Measurements from ENCODE around the gene SKAP2. TPM values are rescaled to one million over a fixed set of nuclear protein-coding genes. Genes with fewer than 3 reads are reported as not detected.
A peak's percentile ranks its signal among the peaks of the same experiment; 100 is the strongest.
"Not testable (repeated sequence)": the region's sequence is repeated elsewhere in the genome, so short reads cannot be mapped to it uniquely, and the experiment has no call there.

SKAP2 gene
- total RNA-seq, 1 donor from 2014 or later = 28.8 TPM

DNA sequence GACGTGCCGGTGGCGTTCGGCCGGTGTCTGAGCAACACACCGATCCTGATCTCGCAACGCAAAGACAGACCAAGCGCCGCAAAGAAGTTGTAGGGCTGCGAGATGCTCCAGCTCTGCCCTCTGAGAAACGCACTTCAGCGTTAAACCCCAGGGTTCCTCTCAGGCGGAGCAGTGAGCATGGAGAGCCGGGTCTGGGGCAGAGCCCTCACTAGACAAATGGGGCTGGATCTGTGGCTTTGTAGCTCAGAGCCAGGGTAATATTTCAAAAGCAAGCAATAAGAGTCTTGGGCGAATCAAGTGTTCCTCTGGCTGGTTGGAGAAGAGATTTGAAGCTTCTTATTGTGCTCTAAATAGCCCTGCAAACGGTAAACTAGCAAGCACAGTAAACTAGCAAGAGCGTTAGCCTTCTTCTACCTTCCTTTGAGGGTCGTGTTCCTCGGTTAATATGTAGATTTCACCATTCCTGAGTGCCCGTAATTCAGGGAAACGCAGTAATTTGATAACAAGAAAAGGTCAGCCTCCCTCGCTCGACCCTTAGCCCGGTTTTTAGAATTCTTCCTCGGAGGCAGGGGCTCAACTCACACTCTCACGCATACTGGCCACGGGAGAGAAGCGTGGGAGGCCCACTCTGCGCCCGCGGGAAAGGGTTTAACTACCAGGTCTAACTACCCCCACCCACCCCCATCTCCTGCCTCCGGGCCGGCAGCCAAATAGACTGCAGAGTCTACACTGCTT lies 6.7 kb downstream of the SKAP2 start:
- no peak for DNase-seq (ENCODE audit: extremely low read depth, low read depth, low spot score)

DNA sequence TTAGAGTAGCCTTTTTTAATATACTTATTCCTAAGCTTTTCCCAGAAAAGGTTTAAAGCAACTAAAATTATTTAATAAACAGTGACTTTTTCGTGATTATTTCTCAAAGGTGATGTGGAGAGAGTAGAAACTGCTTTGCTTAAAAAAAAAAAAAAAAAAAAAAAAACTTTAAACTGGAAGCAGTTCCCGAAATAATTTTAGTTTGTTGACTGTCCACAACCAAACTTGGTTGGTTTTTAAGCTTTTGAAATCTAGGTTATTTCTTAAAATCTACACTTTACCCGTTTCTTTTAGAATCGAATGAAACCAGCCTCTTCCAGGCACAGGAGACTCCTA lies 7.3 kb downstream of the SKAP2 start:
- no peak for DNase-seq (ENCODE audit: extremely low read depth, low read depth, low spot score)

DNA sequence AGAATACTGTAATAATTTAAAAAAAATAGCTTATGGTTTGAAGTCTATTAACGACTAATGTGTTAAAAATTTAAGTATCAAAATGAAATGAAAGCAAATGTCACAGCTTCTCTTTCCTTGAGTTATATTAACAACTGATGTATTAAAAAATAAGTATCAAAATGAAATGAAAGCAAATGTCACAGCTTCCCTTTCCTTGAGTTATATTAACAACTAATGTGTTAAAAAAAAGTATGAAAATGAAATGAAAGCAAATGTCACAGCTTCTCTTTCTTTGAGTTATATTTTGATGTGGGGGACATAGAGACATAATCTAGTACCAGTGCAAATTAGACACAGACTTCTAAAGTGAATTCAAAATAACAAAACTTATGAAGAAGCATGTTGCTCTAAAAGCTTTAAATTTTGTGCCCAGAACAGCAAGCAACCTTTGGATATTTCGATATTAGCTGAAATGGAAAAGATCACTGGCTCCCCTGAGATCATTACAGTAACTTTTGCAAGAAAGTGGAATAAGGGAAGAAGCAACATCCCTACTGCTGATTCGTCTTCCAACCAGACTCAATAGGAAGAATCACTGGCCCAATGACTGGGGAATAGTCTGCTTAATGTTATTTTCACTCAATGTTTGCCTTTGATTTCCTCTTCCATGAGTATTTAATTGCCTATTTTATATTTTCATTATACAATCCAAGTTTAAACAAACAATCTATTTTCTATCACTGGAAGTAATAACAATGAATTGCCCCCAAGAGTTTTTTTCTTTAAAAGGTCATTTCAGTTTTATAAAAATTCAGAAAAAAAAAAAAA lies 8.0 kb downstream of the SKAP2 start:
- no peak for DNase-seq (ENCODE audit: extremely low read depth, low read depth, low spot score)

DNA sequence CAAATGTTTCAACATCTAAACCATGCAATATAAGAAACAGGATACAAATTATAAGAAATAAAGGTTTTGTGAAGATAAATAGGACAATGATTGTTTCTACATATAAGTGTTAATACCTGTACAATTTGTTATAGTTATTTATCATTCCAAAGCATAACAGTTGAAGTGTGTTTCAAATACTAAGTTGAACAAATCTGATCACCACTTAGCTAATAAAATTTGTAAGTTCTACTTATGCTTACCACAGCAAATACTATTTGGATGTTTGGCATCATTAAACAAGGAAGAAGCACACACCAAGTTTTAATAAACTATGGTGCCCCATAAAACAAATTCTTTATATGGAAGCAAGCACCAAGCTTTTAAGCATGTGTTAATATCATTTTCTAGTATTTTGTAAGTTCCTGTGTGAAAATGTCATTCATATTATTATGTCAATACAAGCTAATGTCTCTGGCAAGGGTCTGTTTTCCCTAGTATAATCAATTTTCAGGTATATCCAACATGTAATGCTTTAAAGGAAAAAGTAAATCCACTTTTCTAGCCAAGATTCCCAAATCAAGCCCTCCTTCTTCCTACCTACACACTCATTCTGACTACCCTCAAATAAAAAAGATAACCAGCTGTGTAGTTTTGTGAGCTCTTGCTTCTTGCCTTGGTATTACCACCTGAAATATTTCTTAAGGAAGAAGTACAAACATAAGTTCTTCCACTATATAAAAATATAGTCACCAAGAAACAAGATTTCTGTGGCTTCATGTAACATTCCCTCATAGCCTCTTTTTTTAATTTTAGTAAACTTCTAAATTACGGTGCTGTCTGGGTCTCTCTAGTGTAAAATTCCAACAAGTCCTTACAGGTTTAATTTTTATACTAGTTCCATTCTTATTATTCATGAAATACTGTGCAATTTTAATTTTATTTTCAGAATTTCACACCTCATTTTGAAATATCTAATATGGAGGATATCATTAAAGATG lies 9.2 kb downstream of the SKAP2 start:
- no peak for DNase-seq (ENCODE audit: extremely low read depth, low read depth, low spot score)

DNA sequence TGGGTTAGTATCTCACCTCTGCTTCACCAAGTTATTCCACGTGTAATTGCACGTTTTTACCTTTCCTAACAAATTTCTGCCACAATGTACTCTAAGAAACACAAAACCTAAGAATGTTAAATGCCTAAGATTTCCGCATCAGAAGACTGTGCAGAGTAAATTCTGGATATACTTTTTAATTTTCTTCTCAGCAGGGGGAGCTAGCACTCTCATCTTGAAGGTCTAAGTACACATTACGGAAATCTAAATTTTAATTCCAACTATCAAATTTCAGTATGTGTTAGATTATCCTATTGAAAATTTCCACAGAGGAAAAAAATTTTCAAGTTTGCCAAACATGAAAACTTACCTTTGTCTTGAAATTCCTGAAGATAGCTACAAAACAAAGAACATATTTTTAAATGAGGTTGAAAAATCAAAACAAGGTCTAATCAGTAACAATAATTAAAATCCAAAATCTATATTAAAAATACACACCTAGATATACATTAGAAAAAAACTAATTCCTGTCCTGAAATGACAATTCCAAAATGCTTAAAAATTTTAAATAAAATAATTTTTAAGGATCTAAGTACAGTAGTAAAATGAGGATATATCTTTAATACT lies 10.5 kb downstream of the SKAP2 start:
- DNase-seq (ENCODE audit: extremely low read depth, low read depth, low spot score) = peak; percentile 48

DNA sequence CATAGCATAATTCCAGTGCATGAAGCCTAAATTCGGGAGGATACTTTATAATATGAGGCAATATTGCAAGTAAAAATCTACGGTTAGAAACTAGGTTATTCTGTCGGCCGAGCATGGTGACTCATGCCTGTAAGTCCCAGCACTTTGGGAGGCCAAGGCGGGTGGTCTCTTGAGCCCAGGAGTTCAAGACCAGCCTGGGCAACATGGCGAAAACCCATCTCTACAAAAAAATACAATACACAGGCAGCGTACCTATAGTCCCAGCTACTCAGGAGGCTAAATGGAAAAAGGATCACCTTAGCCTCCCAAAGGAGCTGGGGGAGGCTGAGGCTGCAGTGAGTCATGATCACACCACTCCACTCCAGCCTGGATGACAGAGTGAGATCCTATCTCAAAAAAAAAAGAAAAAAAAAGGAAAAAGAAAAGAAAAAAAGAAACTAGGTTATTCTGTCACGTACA lies 14.2 kb downstream of the SKAP2 start:
- DNase-seq (ENCODE audit: extremely low read depth, low read depth, low spot score) = no peak

DNA sequence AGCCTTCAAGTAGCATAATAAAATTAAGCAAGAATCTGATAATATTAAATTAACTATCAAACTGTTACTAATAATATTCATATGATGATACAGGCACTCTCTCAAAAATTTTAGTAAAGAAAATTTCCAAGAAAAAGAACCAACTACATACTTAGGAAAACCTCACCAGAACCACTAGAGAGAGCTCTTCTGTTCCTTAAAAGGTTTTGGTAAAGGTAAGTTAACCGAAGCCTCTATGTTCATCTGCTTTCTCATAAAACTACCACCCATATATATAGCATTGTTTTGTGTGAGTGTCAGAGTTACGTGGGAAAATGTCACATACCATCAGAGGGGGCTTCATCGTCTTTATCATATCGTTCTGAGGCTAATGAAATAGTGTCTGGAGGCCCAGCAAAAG lies 20.7 kb downstream of the SKAP2 start:
- DNase-seq (ENCODE audit: extremely low read depth, low read depth, low spot score) = no peak

DNA sequence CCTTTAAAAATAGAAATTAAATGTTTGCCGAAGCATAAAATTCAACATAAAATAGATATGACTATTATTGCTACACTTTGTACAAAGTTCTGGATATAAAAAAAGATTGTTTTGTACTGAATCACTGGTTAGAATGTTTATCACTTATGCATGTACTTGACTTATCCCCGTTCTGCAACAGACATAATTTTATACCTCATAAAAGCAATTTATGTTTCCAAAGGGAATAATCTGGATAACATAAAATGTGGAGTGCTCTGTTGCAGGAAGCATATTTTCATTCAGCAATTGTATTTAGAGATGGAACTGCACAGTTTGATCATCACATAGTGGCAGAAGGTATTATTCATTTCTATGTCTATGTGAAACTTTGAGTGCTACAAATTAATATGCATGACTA lies 21.5 kb downstream of the SKAP2 start:
- DNase-seq (ENCODE audit: extremely low read depth, low read depth, low spot score) = no peak

DNA sequence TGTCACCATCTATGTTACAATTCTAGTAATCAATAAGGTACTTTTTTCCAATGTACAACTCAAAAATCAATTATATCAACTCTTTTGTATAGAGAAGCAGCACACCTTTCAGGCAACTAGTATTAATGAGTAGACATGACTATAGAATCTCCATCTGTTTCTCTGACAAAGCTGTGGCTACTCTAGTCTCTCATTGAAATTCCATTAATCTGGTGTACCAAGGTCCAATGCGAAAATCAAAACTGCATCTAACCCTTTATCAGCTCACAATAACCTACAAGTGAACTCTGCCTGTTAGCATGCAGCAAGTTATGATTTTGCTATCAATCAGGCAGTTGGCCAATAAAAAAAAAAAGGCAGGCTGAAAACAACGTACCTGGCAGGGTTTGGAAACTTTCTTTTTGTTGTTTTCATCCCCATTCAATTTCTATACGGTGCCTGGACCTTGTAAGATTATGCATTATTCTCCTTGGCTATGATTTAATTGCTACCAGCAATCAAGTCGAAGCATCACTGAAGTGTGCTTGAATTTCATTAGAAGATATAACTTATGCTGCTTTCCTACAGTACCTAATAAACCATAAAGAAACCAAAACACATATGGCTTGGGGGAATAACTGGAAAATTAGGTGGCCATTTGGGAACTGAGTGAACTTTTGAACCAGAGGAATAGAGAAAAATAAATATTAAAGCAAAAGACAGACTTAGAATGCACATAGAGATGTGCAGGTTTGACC lies 23.2 kb downstream of the SKAP2 start:
- no peak for DNase-seq (ENCODE audit: extremely low read depth, low read depth, low spot score)

DNA sequence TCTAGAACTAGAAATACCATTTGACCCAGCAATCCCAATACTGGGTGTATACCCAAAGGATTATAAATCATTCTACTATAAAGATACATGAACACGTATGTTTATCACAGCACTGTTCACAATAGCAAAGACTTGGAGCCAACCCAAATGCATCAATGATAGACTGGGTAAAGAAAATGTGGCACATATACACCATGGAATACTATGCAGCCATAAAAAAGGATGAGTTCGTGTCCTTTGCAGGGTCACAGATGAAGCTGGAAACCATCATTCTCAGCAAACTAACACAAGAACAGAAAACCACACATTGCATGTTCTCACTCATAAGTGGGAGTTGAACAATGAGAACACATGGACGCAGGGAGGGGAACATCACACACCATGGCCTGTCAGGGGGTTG lies 27.6 kb downstream of the SKAP2 start:
- DNase-seq (ENCODE audit: extremely low read depth, low read depth, low spot score) = not testable (repeated sequence)

DNA sequence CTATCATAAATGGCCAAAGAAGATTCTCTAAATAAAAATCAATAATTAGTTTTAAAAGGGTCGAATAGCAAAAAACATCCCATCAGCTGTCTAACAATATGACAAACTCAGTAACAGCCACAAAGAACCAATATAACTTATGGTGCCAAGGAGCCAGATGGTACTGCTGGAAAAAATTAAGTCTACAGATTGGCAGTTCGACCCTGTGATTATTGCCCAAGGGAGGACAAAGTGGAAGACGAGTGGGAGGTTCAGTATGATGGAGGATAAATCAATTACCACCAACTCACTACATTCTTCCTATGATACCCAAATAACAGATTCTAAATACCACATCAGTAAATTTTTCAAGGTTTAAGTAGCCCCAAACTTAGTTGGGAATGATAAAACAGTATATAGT lies 49.0 kb downstream of the SKAP2 start:
- no peak for DNase-seq (ENCODE audit: extremely low read depth, low read depth, low spot score)

DNA sequence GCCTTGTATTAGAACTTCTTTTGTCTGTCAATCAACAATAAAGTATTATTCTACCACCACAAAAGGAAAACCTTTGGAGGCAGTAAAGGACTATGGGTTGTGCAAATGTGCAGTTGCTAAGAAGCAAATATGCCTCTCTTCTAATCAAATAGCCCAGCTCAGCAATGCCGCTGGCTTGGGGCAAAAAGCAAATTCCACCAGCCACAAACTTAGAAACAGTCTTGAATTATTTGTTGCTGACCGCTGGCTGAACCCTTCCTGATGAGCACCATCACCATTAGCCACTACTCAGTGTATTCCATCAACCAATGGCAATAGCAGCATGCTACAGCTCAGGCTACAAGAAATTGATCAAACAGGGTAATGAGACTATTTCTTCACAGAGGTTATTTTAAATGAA lies 51.0 kb downstream of the SKAP2 start:
- no peak for DNase-seq (ENCODE audit: extremely low read depth, low read depth, low spot score)

DNA sequence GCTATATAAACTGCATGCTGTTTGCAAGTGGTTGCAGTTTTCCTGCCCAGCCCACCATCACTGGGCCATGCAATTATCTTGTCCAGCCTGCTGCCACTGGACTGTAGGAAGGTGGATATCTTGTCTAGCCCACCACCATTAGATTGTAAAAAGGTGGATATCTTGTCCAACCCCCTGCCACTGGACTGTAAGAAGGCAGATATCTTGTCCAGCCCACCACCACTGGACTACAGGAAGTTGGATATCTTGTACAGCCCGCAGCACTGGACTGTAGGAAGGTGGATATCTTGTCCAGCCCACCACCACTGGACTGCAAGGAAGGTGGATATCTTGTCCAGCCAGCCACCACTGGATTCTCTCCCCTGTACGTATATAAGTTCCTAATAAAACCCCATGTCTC lies 69.8 kb downstream of the SKAP2 start:
- DNase-seq (ENCODE audit: extremely low read depth, low read depth, low spot score) = no peak

DNA sequence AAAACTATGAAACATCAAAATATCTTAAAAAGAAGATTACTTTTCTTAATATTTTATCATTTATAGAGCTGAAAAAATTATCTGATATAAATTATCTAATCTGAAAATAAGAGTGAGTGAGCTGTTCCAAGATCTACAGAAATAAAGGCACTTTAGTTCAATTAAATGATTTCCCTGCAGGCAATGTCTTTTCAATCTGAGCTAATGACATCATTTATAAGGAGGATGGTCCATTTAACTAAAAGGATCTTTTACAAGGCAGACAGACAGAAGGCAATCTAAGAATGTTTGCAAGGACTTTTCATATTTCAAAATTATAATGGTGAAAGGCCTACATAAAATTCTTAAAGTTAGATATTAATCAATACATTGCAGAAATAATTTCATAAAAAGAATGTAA lies 71.8 kb downstream of the SKAP2 start:
- DNase-seq (ENCODE audit: extremely low read depth, low read depth, low spot score) = no peak

DNA sequence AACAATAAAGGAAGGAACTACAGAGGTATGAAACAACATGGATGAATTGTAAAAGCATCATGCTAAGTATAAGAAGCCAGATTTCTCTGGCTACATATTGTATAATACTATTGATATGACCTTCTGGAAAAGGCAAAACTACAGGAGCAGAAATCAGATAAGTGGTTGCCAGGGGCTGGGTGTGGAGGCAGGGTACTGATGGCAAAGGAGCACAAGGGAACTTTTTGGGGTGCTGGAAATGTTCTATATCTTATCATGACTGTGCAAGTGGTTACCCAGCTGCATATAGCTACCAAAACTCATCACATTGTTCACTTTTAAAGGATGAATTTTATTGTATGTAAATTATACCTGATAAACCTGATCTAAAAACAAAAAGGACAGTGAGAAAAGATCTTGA lies 72.4 kb downstream of the SKAP2 start:
- DNase-seq (ENCODE audit: extremely low read depth, low read depth, low spot score) = no peak

DNA sequence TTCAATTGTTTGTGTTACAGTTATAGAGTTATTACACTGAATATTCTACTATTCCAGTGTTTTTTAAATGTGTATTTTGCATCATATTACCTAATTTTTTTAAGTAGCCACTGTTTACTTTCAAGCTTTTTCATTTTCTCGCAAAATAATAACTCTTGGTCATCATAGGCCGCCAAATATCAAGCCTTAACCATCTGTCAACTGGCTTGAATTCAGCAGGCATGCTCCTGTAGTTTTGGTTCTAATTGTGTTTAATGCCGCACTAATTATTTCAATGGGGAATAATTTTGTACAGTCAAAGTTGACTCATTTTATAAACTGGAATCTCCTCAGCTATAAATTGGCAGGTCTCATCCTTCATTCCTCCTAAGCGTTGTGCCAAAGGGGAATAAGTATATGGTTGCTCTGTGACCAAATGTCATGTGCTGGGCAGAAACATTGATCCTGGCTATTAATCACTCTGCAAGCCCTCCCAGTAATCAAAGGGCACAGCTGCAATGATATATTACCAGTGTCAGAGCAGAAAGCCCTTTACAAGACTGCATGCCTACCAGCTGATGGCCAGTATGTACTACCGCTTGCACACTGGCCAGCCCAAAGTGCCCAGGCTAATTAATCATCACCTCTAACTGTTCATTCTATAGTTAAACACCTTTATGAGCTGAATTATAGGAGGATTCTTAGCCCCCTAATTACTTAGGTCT lies 74.8 kb downstream of the SKAP2 start:
- no peak for DNase-seq (ENCODE audit: extremely low read depth, low read depth, low spot score)

DNA sequence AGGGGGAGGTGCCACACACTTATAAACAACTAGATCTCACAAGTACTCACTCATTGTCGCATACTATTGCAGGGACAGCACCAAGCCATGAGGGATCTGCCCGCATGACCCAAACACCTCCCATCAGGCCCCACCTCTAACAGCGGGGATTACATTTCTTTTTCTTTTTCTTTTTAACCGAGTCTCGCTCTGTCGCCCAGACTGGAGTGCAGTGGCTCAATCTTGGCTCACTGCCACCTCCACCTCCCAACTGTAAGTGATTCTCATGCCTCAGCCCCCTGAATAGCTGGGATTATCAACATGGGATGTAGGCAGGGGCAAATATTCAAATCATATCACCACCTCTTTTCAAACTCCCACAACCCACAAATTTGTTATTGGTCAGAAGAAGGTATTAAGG lies 76.7 kb downstream of the SKAP2 start:
- DNase-seq (ENCODE audit: extremely low read depth, low read depth, low spot score) = no peak

DNA sequence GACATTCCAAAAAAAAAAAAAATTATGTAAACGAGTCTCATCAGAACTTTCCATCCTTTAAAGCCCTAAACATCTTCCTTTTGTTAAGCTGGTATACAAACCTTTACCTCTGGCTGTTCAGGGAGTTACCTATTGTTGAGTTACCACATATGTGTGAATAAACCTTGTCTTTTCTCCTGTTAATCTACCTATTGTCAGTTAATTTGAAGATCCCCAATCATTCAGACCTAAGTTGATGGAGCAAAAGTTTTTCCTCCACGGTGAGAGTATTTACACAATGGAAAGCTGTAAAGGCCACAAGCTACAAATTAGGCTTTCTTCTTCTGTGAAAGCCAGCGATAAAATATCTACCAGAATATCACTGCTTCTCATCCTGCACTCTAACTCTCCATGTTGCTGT lies 80.3 kb downstream of the SKAP2 start:
- no peak for DNase-seq (ENCODE audit: extremely low read depth, low read depth, low spot score)

DNA sequence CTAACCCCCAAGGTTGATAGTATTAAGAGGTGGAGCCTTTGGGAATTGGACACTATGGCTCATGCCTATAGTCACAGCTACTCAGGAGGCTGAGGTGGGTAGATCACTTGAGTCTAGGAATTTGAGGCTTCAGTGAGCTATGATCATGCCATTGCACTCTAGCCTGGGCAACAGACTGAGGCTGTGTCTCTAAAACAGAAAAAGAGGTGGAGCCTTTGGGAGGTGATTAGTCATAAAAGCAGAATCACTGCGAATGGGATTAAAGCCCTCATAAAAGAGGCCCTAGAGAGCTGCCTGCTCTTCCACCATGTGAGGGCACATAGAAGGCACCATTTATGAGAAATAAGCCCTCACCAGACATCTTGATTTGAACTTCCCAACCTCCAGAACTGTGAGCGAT lies 81.9 kb downstream of the SKAP2 start:
- DNase-seq (ENCODE audit: extremely low read depth, low read depth, low spot score) = no peak
